Effector CD8-positive, alpha-beta T cell (primary cell): ENCODE data around the gene EPM2A.
"Not testable (repeated sequence)": the region's sequence is repeated elsewhere in the genome, so short reads cannot be mapped to it uniquely, and the experiment has no call there.

Experiments
- DNase-seq: peaks from one replicate; lab custom pipeline; 2025; lab: John Stamatoyannopoulos, UW
- total RNA-seq, 4 experiments: gene quantifications; one replicate each; lab custom pipeline; 2026; lab: John Stamatoyannopoulos, UW

Gene EPM2A
- total RNA-seq: 5.5 to 18.8 (median 11.8) reads per million in 4 experiments

- peak; percentile 34 for DNase-seq
Measured at GRCh38 chr6:145735356-145736165, at the start of gene EPM2A. EPM2A (minus strand) TSS chr6:145735520; CDS start chr6:145735498, 22 bp downstream.

GRCh38 chr6:145784683-145785082 lies 49.4 kb upstream of the EPM2A start:
- no peak for DNase-seq

- DNase-seq: no peak
Measured at GRCh38 chr6:145783796-145784195, 48.5 kb upstream of the EPM2A start.

- DNase-seq: no peak
Measured at GRCh38 chr6:145772846-145773245, 37.5 kb upstream of the EPM2A start.

GRCh38 chr6:145765449-145765848 lies 30.1 kb upstream of the EPM2A start:
- no peak for DNase-seq

- DNase-seq: no peak
Measured at GRCh38 chr6:145763742-145764141, 28.4 kb upstream of the EPM2A start.

GRCh38 chr6:145761584-145761983 lies 26.3 kb upstream of the EPM2A start:
- DNase-seq: no peak

GRCh38 chr6:145758113-145758512 lies 22.8 kb upstream of the EPM2A start:
- no peak for DNase-seq

- no peak for DNase-seq
Measured at GRCh38 chr6:145756170-145756662, 20.9 kb upstream of the EPM2A start.

GRCh38 chr6:145755682-145756081 lies 20.4 kb upstream of the EPM2A start:
- no peak for DNase-seq

- no peak for DNase-seq
Measured at GRCh38 chr6:145752638-145753037, 17.3 kb upstream of the EPM2A start.

GRCh38 chr6:145749632-145750031 lies 14.3 kb upstream of the EPM2A start:
- no peak for DNase-seq

GRCh38 chr6:145745861-145746260 lies 10.5 kb upstream of the EPM2A start:
- no peak for DNase-seq

GRCh38 chr6:145744619-145745018 lies 9.3 kb upstream of the EPM2A start:
- DNase-seq: no peak

GRCh38 chr6:145743332-145743731 lies 8.0 kb upstream of the EPM2A start:
- DNase-seq: no peak

GRCh38 chr6:145742472-145742871 lies 7.2 kb upstream of the EPM2A start:
- not testable (repeated sequence) for DNase-seq

GRCh38 chr6:145739685-145740084 lies 4.4 kb upstream of the EPM2A start:
- not testable (repeated sequence) for DNase-seq

- no peak for DNase-seq
Measured at GRCh38 chr6:145738265-145738664, 2.9 kb upstream of the EPM2A start.

GRCh38 chr6:145736661-145737144 lies 1.4 kb upstream of the EPM2A start:
- no peak for DNase-seq

GRCh38 chr6:145734486-145735355 lies 599 bp downstream of the EPM2A start:
- peak; percentile 50 for DNase-seq

- no peak for DNase-seq
Measured at GRCh38 chr6:145733810-145734209, 1.5 kb downstream of the EPM2A start.

GRCh38 chr6:145733207-145733606 lies 2.1 kb downstream of the EPM2A start:
- no peak for DNase-seq
